ENCODE results near the gene BAHCC1.

The BAHCC1 gene

DNA sequence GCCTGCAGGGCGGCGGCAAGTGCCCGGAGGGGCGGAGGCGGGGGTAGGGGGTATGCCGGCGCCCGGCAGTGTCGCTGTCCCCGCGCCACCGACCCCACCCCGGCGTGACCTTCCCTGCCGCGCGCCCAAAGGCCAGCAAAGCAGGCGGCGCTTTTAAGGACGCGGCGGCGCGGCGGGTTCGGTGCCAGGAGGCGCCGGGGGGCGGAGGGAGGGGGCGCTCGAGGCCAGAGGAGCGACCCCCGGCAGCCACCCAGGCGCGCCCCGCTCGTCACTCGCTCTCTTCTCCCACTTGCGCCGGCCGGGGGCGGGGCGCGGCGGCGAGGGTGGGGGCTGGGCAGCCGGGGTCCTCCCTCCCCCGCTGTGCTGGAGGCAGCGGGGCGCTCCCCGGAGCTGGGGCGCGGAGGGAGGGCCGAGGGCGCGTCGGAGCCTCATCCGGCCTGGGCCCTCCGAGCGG, 8.6 kb upstream of the BAHCC1 start:
- DNase-seq (ENCODE audit: low read depth in 2 of 2) = no peak

DNA sequence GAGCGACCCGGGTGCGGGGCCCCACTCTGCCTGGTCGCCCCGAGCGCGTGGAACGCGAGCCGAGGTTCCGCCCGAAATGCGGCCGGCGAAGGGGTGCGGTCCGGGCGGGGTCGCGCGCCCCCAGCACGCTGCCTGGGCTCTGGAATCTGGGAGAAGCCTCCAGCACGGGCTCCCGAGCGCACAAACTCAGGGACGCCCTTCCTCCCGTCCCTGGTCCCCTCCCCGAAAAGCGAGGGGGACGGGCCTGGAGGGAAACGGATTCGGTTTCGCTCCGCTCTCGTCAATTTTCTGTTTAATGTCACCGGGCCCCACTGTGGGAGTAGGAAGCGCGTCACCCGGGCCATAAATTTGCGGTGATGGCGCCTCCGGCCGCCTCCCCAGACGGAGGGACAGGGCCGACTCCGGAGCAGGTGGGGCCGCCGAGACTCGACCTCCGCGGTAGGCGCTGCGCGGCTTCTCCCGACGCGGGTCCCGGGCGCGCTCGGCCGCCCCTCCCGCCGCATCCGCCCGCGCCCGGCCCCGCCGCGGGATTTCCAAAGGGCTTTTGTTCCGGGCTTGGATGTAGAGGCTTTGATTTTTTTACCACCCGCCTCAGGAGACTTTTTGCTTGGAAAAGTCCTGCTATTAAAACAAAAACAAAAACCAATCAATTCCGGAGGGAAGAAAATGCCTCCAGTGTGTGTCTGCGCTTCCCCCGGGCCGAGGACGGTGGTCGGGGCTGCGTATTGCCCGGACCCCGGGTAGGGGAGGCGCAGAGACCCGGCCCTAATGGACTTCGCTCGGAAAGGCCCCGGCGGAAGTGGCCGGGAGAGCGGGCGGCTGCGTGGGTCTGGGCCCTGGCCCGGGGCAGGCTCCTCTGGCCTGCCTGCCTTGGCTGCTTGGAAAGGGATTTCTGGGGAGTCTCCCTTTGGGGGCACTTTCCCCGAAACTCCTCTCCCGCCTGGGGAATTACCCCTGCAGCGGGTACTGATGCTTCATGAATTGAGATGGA, 7.9 kb upstream of the BAHCC1 start:
- no peak for DNase-seq (ENCODE audit: low read depth in 2 of 2)

DNA sequence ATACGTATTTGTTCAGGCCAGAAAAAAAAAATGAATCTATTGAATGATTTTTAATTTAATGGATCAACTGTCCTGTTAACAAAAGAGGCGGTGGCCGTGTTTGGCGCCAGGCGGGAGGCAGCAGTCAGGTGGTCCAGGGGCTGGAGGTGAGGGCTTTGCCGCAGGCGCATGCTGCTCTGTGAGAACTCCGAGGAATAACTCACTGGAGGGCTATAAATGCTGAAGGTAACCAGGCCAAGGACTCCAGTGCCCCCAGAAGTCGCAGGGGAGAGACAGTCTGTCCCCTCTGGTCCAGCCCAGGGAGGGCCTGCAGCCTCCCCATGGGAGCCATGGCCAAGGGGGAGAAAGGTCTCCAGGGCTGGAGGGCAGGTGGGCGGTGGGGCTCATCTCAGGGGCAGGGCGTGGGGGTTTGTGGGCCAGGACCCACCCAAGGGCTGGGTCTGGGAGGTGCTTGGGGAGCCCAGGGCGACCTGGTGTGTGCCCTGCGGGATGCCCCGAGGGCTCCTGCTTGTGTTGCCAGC, 7.1 kb upstream of the BAHCC1 start:
- no peak for DNase-seq (ENCODE audit: low read depth in 2 of 2)

DNA sequence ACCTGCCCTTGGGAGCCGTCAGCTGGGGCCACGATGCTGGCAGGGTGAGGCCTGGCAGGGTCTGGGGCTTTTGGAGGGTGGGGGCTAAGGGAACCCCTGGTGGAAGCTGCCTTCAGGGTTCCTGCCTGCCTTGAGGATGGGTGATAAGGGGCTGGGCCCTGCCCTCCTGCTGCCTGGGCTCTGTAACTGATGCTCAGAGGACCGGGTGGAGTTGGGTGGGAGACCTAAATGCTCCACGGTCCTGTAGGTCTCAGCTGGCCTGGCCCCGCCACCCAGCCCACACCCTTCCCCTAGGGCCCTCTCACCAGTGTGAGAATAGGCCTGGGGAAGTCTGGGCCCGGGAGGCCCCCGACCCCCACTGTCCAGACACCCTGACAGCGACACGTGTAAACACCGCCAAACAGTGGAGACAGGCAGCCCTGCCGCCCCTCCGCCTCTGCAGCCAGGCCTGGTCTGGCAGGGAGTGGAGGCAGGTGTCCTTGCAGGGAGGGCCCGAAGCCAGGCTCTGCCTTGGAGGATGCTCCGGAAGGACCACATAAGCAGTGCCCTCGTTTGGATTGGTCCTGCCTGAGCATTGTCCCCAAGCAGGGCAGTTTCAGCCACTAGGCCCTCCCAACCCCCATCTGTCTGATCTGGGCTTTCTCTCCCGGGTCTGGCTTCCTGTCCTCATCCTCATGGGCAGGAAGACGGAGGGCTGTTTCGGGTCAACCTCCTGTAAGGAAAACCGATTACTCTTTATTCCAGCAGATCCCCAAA, 6.5 kb upstream of the BAHCC1 start:
- DNase-seq (ENCODE audit: low read depth in 2 of 2) = no peak

DNA sequence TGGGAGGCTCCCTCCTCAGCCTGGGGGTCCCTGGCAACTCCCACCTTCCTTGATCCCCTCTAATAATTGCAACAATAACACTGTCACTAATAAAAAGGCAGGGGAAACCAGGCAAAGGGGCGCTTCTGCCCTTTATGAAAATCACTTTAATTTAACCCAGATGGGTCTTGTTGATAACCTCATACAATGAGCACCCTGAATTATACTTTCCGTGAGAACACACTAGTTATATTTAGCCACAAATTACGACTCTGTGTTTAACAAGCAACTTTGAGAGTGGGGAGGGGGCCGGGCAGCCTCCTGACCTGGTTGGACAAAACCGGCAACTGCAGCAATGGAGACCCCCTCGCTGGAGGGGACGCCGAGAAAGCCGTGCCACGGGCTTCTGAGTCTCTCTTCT, 5.7 kb upstream of the BAHCC1 start:
- no peak for DNase-seq (ENCODE audit: low read depth in 2 of 2)

DNA sequence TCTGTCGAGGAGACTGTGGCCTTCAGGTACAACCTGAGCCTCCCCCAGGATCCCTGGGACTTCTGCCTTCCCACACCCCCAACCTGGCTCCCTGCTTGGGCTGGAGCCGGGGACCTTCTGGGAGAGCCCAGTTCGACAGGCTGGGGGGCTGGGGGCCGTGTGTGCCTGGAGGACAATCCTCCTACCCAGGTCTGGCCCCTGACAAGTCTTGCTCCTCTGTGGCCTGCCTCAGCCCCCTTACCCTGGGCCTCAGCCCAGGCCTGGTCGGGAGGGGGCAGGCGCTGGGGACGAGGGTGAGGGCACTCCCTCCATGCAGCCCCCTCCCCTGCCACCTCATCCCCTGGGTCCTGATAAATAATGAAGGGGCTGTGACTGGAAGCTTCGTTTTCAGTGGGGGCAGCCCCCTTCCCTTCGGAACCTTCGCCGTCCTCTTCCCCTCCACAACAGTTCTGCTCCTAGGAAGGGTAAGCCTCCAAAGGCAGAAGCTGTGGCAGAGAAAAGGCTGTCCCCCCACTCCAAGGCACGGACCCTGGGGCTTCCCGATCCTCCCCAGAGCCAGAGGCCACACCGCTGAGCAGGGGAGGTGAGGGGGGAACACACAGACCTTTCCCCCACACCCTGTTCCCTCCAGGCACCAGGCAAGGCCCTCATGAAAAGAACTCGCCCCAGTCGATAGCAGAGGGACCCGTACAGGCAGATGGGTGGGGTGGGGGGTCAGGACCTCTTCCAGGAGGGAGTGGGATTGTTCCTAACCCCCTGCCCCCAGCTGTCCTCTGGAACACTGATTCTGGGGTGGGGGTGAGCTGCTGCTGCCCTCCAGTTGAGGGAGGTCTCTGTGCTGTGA, 5.0 kb upstream of the BAHCC1 start:
- DNase-seq (ENCODE audit: low read depth in 2 of 2) = no peak

DNA sequence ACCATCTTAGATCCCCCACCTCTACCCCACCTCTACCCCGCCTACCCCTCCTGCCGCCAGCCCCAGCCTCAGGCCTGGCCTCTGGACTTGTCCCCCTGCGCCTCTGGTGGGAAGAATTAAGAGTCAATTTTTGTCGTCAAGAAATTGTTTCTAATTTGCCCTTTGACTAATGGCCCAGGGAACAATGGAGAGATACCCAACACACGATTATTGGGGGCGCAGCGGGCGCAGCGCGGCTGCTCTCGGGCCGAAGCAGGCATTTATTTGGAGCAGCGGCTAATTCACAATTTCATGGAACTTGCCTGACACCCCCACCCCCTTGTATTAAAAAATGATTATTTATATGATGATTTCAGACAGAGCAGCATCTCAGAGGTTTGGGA, 4.4 kb upstream of the BAHCC1 start:
- DNase-seq (ENCODE audit: low read depth in 2 of 2) = no peak

DNA sequence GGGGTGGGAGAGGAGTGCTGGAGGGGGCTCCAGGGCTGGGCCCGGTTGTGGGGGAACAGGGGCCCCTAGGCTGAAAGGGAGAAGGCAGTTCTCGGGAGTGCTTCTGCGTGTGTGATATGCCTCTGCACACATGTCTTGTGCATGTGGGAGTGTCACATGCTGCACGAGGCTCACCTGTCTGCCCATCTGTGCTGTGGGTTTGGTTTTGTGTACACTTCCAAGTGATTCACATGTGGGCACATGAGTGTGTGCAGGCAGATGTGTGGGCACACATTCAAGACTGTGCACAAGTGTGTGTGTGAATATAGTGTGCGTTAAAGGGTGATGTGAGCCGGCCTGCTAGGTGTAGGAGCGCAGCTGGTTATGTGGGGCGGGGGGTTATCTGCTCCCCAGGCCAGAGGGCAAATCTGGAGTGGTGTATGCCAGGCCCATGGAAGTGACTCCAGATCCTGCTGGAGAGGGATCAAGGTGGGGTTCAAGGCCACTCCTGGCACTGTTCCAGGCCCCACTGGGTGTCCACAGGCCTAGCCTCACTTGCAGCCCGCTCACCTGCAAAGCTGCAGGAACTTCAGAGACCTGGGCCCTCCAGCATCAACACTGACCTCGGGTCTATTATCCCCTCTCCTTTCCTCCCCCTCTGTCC, 3.8 kb upstream of the BAHCC1 start:
- no peak for DNase-seq (ENCODE audit: low read depth in 2 of 2)

DNA sequence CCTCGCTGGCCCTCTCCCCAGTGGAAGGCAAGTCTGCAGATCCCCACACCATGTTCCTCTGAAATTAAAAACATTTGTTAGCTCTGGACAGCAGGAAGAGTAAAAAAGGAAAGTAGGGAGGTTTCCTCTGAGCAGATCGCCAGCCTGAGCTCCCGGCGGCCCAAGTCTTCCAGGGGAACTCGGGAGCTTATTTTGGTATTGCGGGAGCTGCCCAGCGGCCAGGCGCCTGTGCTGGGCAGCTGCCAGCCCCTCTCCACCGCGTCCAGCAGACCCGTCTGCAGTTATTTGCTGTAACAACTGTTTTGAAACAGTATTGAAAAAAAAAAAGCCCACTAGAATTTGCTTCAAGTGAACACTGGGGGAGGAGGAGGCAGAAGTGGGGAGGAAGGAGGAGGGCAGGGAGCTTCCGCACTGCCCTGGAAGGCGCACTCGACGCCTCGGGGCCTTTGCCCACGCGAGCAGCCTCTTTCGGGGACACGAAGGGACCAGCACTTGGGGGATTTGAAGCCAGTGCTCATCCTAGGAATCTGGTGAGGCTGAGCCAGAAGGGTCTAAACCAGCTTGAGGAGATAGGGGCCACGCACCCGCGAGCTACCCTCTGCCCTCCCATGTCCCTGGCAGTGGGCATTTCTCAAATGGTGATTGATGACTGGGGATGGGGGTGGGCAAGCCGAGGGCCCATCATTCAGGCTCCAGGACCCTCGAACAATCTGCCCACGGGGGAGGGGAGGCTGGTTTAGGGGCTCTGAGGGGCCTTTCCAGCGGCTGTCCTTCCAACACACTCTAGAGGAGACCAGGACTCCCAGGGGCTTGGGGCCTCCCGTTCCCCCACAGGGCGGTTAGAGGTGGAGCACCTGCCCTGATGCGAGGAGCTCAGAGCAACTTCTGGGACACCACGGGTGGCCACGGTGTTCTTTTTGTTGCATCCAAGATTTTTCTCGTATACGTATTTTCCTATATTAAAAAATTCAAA, 3.0 kb upstream of the BAHCC1 start:
- DNase-seq (ENCODE audit: low read depth in 2 of 2) = no peak

DNA sequence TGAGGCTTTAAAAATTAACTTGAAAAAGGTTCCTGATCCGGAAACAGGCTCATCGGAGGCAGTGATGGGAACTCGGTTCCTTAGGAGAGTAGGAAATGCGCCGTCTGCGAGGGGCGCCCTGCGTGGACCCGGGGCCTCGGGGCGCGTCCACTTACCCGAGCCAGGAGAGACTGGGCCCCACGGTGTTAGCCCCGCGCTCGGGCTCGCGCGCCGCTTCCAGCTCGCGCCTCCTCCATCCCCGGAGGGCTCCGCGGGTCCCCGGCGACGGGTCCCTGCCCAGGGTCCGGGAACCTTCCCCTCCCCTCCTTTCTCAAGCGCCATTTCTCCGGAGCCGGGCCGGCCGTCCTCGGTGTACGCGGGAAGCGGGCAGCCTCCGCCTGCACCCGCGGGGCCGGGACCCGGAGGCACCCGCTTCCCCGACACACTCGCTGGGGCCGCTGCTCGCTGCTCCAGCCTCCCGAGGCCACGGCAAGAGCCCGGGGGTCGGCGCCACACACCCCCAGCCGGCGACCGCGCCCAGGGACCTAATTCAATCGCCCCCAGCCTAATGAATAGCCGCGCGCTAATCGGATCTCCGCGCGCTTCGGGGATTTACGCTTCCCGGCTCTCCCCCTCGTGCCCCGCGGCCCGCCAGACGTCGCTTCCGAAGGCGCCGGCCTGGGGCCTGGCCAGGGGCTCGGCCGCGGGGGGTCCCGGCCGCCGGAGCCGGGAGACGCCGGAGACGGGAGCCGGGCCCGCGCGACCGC, 2.2 kb upstream of the BAHCC1 start:
- DNase-seq (ENCODE audit: low read depth in 2 of 2) = no peak

DNA sequence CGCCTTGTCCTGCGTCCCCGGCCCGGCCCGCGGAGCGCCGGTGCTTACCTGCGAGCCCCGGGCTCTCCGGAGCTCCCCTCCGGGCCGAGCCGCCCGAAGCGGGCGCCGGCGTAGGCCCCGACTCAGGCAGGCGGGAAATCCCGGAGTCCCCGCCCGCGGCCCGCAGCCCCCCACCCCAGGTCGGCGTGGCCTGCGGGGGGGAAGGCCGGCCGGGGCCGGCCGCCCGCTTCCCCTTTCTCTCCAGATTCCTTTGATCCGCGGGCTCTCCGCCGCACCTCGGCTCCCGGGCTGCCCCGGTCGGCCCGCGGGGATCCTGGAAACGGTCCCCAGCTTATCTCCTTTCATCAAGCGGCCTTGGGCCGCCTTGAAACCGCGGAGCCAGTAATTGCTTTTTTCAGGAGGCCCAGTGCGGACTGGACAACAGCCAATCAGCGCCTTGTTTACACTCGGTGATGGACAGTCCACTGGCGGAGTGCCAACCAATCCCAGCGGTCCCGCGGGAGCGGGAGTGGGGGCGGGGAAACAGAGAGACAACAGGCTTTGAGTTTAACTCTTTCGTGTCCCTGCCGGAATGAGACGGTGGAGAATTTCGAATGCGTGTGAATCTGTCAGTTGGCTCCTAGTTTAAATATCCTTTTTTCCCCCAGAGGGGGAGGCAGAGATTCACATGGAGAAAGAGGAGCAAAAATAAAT, 1.4 kb upstream of the BAHCC1 start:
- peak in 1 of 2 donors; percentile 39 for DNase-seq (ENCODE audit: low read depth in 2 of 2)

DNA sequence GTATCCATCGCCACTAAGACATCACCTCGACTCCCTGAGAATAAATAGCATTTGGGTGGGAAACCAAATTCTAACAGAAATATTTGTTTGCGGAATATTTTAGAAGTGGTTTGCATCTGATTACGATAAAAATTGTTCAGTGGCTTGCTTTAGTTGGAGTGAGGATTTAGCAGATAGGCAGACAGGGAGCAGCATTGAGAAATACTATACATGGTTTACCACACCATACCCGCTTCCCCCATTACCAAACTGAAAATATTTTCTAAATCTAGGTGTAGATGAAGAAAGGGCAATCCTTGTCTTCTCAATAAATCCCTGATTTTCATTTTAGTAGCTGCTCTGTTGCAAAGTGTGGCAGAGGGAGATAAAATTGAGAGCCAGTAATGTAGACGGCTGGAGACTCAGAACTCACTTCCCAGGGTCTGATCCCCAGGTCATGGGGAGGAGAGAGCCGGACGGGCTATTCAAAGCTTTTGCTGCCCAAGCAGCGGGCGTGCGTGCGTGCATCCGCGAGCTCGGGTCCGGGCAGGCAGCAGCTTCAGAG, 808 bp upstream of the BAHCC1 start:
- DNase-seq (ENCODE audit: low read depth in 2 of 2) = no peak

DNA sequence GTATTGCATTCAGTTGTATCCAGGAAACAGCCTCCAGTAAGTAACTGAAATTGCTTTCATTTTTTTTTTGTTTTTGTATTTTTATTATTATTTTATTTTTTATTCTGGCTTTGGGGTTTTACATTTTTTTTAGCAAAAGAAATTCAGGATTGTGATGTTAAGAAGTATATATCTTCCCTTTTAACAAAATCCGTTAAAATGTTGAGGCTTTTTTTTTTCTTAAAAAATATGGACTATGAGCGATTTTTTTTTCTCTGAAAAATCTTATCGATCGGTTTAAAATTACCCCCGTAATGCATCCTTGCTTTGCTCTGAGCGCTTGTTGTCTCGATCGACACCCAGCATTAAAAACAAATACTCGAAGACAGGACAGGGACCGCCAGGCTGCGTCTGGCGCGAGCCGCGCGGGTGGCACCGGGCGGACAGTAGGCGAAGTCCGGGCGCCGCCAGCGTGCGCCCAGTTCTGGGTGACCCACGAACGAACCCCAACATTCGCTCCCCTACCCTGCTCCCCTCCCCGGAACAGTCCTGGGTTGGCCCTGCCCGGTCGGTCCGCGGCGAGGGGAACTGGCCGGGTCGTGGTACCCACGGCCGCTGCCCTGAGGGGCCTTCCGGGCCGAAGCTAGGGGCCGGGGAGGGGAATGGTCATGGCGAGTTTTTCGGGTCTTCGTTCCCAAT, 482 bp downstream of the BAHCC1 start:
- no peak for DNase-seq (ENCODE audit: low read depth in 2 of 2)

DNA sequence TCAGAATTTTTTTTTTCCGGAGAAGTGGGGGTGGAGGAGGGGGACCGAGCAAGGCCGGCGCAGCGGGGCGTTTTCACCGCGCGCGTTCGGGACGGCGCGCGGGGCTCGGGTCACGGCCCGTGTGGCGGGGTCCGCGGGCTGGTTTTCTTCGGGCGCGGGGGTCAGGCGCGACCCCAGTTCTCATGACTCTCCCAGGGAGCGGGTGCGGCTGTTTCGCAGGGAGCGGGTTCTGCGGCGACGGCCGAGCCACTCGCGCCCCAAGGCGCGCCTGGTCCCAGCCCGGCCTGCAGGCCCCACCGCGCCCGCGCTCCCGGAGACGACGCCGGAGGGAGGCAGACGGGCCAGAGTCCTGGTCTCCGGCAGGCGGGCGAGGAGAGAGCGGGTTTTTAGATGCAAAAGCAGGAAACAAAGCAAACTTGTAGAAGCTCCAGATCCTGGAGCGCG, 1.0 kb downstream of the BAHCC1 start:
- DNase-seq (ENCODE audit: low read depth in 2 of 2) = no peak

DNA sequence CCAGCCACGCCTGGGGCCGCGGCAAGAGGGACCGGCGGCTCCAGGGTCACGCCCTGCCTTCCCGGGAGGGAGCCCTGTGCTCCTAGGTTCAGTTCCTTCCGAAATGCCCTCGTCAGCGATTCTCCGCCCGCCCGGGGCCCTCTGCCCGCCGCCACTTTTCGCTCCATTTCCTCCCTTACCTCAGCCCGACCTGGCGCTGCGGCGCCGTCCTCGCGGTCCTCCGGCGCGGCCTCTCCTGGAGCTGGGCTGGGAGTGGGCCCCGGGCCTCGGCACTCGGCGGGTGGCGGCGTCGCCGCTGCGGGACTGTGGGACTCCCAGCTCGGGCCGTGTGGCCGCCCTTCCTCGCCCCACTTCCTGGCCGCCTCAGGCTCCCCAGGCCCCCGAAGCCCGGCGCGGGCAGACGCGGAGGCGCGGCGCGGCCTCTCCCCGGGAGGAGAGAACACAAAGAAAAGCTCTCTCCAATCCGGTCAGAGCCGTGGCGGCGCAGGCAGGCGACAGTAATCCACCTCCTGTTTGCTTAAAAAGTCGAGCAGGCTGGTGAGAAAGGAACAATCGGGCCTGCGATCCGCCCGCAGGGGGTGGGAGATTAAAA, 1.6 kb downstream of the BAHCC1 start:
- no peak for DNase-seq (ENCODE audit: low read depth in 2 of 2)

DNA sequence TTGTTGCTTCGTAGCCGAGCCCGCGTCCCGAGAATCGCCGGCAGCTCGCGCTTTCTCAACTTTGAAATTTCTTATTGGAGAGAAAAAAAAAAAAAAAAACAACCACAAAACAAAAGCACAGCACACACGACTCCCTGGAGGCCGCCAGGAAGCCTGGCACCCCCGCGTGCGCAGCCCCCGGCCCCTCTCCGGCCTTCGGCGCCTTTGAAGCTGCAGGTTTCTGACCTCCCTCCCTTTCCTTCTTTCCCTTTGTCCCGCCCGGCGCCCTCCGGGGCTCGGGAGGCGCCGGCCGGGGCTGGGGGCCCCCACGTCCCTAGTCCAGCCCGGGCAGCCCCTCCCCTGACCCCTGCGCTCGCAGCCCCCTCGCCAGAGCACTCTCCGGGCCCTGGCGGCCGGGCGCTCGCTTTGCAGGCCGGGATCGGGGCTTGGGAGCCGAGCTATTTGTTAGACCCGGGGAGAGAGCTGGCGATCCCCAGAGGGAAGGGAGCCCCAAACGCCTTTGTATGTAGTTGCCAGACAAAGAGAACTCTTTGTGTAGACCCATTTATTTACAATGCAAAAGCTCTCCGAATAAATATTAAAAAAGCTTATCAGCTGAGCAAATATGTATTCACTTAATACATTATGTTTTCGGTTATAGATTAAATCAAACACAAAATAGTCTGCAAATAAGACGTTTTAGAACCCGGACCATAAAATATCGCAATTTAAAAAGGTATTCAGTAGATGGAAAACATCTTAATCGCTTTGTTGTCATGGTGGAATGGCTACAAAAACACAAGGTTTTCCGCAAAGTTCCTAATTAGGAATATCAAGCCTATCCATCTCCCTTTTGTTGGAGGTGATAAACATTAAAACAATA, 2.3 kb downstream of the BAHCC1 start:
- no peak for DNase-seq (ENCODE audit: low read depth in 2 of 2)
